PC-3 (cell line): ENCODE measurements around the gene IFNGR2.

Experiments used
- CTCF ChIP-seq: fragments of 300-600 bp; sonication (generic); conservative IDR thresholded peaks from 2 replicates; pipeline ENCODE4 v1.5.1; 2017; ENCODE audit warnings: antibody characterized with exemption, low read depth, mild to moderate bottlenecking, low read length
- EZH2 ChIP-seq: fragments of 300-600 bp; sonication (generic); IDR thresholded peaks from one replicate; pipeline ENCODE4 v1.6.1; 2017; ENCODE audit warnings: antibody characterized with exemption, mild to moderate bottlenecking, low read length; ENCODE audit not compliant: unreplicated experiment

GRCh38 chr21:33396436-33396835 is 6.8 kb upstream of the IFNGR2 start:
- TF ChIP-seq CTCF (no peak), EZH2 (no peak)
